K562 (cell line): Measurements from ENCODE around the gene SH3BP2. TPM values are rescaled to one million over a fixed set of nuclear protein-coding genes. Genes with fewer than 3 reads are reported as not detected.
A peak's percentile ranks its signal among the peaks of the same experiment; 100 is the strongest.

Experiments used
- ATAC-seq: fragments of 200-7000 bp; cut with Tn5 transposase; 3 replicates; pipeline ENCODE4 v1.9.1; 2020; ENCODE audit warnings: moderate library complexity
- BruUV-seq: library from RNA; stranded (reverse); fragments of 400-500 nt; replicated peaks from 2 replicates; lab custom pipeline; 2021; lab: Mats Ljungman, UMichigan
- CTCF ChIA-PET: fragments of 300-600 bp; formaldehyde crosslinking; extraction: SDS; loops from one replicate; lab custom pipeline; 2021; ENCODE audit warnings: low intra/inter-chr PET ratio; lab: Yijun Ruan, JAX
- POLR2A ChIA-PET: fragments of 300-600, 350-650 bp; sonication (Branson Sonifier 250); formaldehyde crosslinking; extraction: SDS; loops from one replicate; lab custom pipeline; 2021; ENCODE audit warnings: antibody characterized with exemption, inconsistent platforms; lab: Yijun Ruan, JAX
- DNase-seq, 4 experiments: peaks; one replicate each; pipeline versions ENCODE4 v3.0.0 to v3.0.0-alpha.2; 2011 to 2018; ENCODE audit warnings: low spot score in 3 of 4, mixed read lengths in 3 of 4; ENCODE audit errors: extremely low read depth in 1 of 4
- FAIRE-seq: peaks from 2 replicates; lab custom pipeline; 2011; peaks lifted over from hg19 to GRCh38; lab: Jason Lieb, UNC
- H2AFZ ChIP-seq: 2 replicates; pipeline ENCODE4 v1.6.0; 2011; ENCODE audit warnings: low read depth, low read length, control low read depth, inconsistent platforms
- H3K27ac ChIP-seq: fragments of 200-600 bp; 3 replicates; pipeline ENCODE4 v1.8.0; 2011; ENCODE audit warnings: low read depth, mild to moderate bottlenecking, control low read depth, inconsistent platforms, low read length, moderate library complexity, mixed read lengths; ENCODE audit errors: extremely low read depth
- H3K27me3 ChIP-seq, 2 experiments: fragments of 300-600 bp in 1 of 2; 2 replicates in 1 of 2; 3 replicates in 1 of 2; pipeline versions ENCODE4 v1.6.0 to v1.8.0; 2011; ENCODE audit warnings: inconsistent platforms in 2 of 2, low read length in 2 of 2, mild to moderate bottlenecking in 1 of 2, mixed read lengths in 1 of 2, moderate library complexity in 1 of 2; ENCODE audit not compliant: control insufficient read depth in 2 of 2, insufficient read depth in 2 of 2
- H3K36me3 ChIP-seq: fragments of 300-600 bp; 3 replicates; pipeline ENCODE4 v1.8.0; 2011; ENCODE audit warnings: mild to moderate bottlenecking, low read length, inconsistent platforms; ENCODE audit not compliant: control insufficient read depth, insufficient read depth
- H3K4me1 ChIP-seq, 2 experiments: fragments of 200-600 bp in 1 of 2; replicated peaks in 1 of 2; 2 replicates in 1 of 2; 3 replicates in 1 of 2; pipeline versions ENCODE4 v1.5.1 to v1.8.0; 2011; ENCODE audit warnings: inconsistent platforms in 2 of 2, low read length in 2 of 2, mild to moderate bottlenecking in 1 of 2, mixed read lengths in 1 of 2, moderate library complexity in 1 of 2; ENCODE audit not compliant: control insufficient read depth in 2 of 2, insufficient read depth in 2 of 2
- H3K4me2 ChIP-seq: 2 replicates; pipeline ENCODE4 v1.6.1; 2011; ENCODE audit warnings: low read length, control low read depth, inconsistent platforms, mixed read lengths; ENCODE audit not compliant: insufficient read depth
- H3K4me3 ChIP-seq: fragments of 200-600 bp; sonication (generic), shearing (Covaris generic); 2 replicates; pipeline ENCODE4 v1.5.1; 2016; ENCODE audit warnings: control low read depth, inconsistent platforms
- H3K79me2 ChIP-seq: fragments of 200-600 bp; 3 replicates; pipeline ENCODE4 v1.8.0; 2011; ENCODE audit warnings: low read length, inconsistent platforms; ENCODE audit not compliant: control insufficient read depth, insufficient read depth
- H3K9ac ChIP-seq, 2 experiments: 2 replicates each; pipeline versions ENCODE4 v1.6.0 to v1.6.1; 2011; ENCODE audit warnings: low read depth in 2 of 2, low read length in 2 of 2, control low read depth in 1 of 2, inconsistent platforms in 1 of 2, mild to moderate bottlenecking in 1 of 2, mixed read lengths in 1 of 2; ENCODE audit not compliant: insufficient read depth in 1 of 2
- H3K9me1 ChIP-seq: one replicate; pipeline ENCODE4 v1.6.0; 2011; ENCODE audit warnings: inconsistent platforms, mild to moderate bottlenecking, low read length, moderate library complexity; ENCODE audit not compliant: control insufficient read depth, insufficient read depth
- H3K9me3 ChIP-seq: replicated peaks from 2 replicates; pipeline ENCODE4 v1.5.1; 2011; ENCODE audit warnings: low read depth, low read length, inconsistent platforms; ENCODE audit not compliant: control insufficient read depth, insufficient read depth
- H4K20me1 ChIP-seq: replicated peaks from 2 replicates; pipeline ENCODE4 v1.6.1; 2011; ENCODE audit warnings: low read length, inconsistent platforms, mixed read lengths; ENCODE audit not compliant: control insufficient read depth, insufficient read depth
- CBFB ChIP-seq: sonication (generic); formaldehyde crosslinking; IDR thresholded peaks from 2 replicates; pipeline ENCODE4 v1.4.0; 2020; ENCODE audit warnings: mild to moderate bottlenecking, missing genetic modification reagents
- MYBL2 ChIP-seq, 2 experiments: fragments of 450-650 bp in 1 of 2; sonication (generic) in 1 of 2; formaldehyde crosslinking in 1 of 2; IDR thresholded peaks; 2 replicates each; pipeline versions ENCODE4 v1.6.1 to v1.8.1; 2017 to 2022; ENCODE audit warnings: borderline replicate concordance in 1 of 2, inconsistent platforms in 1 of 2, low read depth in 1 of 2, mild to moderate bottlenecking in 1 of 2, missing genetic modification reagents in 1 of 2, moderate library complexity in 1 of 2
- PCBP1 ChIP-seq: fragments of 200-400 bp; formaldehyde crosslinking; IDR thresholded peaks from 2 replicates; pipeline ENCODE4 v1.6.1; 2018; ENCODE audit warnings: mild to moderate bottlenecking, low read depth, low read length; ENCODE audit not compliant: poor library complexity, severe bottlenecking
- POLR2G ChIP-seq: fragments of 200-400 bp; formaldehyde crosslinking; IDR thresholded peaks from 2 replicates; pipeline ENCODE4 v1.6.1; 2017; ENCODE audit warnings: low read depth, mild to moderate bottlenecking, antibody characterized with exemption, low read length, moderate library complexity
- RBFOX2 ChIP-seq: fragments of 200-400 bp; formaldehyde crosslinking; IDR thresholded peaks from 2 replicates; pipeline ENCODE4 v1.6.1; 2017; ENCODE audit warnings: low read depth, mild to moderate bottlenecking, low read length, moderate library complexity
- WGBS: fragments of 100-300 bp; shearing (Covaris generic); methylation state at CpG from one replicate; pipeline ENCODE4 v1.1.6; 2016; ENCODE audit warnings: low coverage, mixed read lengths; ENCODE audit not compliant: insufficient coverage; ENCODE audit errors: missing lambda C conversion rate; 5-methylcytosine and 5-hydroxymethylcytosine counted together
- in situ Hi-C: fragments of 300-500 bp; cut with MboI; formaldehyde crosslinking; loops from 4 replicates; pipeline ENCODE4 v1.15.0; 2018; ENCODE audit warnings: inconsistent platforms, mixed read lengths
- intact Hi-C: fragments of 100-400 bp; cut with micrococcal nuclease; formaldehyde crosslinking; loops from 2 replicates; pipeline ENCODE4 v1.14.2; 2022
- polyA plus RNA-seq, 8 experiments: library from polyadenylated mRNA; depleted of rRNA in 4 of 8; stranded (reverse) in 5 of 8; unstranded in 3 of 8; fragments of >200 nt; fragmentation: Nextera tagmentation in 2 of 8; fragmentation: Illumina TruSeq in 1 of 8; extraction: Ambion mirVana in 2 of 8; extraction: Trizol in 1 of 8; gene quantifications; 2 replicates each; pipeline versions ENCODE4 v1.2.1 to v1.2.3, GENCODE V29; 2011 to 2014; ENCODE audit warnings: inconsistent platforms in 1 of 8, missing spikeins in 1 of 8
- total RNA-seq, 7 experiments: library from RNA; depleted of rRNA in 6 of 7; stranded (reverse); fragments of >200 nt in 6 of 7; fragmentation: Illumina TruSeq in 2 of 7; extraction: Trizol in 2 of 7; gene quantifications; 2 replicates each; pipeline versions ENCODE4 v1.2.1 to v1.2.3, GENCODE V29; 2011 to 2021; ENCODE audit warnings: low replicate concordance in 1 of 7
- TF ChIP-seq, protein P1 (sequence below), 3 experiments: fragments of 200-800 bp in 1 of 3; sonication (Bioruptor generic) in 1 of 3; sonication (generic) in 1 of 3; formaldehyde crosslinking in 1 of 3; IDR thresholded peaks; 2 replicates each; pipeline versions ENCODE4 v1.6.1 to v1.8.0; 2016 to 2022; ENCODE audit warnings: mild to moderate bottlenecking in 2 of 3, missing compliant biosample characterization in 2 of 3, missing genetic modification characterization in 2 of 3, missing genetic modification reagents in 1 of 3
- TF ChIP-seq, protein P2 (sequence below): fragments of 250-450 bp; sonication (Bioruptor Pico); IDR thresholded peaks from 2 replicates; pipeline ENCODE4 v1.8.0; 2021; ENCODE audit warnings: mild to moderate bottlenecking, moderate library complexity
- TF ChIP-seq, protein P3 (sequence below), 3 experiments: IDR thresholded peaks in 2 of 3; conservative IDR thresholded peaks in 1 of 3; 2 replicates each; pipeline ENCODE4 v1.5.1; 2011 to 2012; ENCODE audit warnings: low read length in 3 of 3, mild to moderate bottlenecking in 3 of 3, control low read depth in 2 of 3, improper control_type of control experiment in 1 of 3, inconsistent platforms in 1 of 3, low read depth in 1 of 3, mixed read lengths in 1 of 3, moderate library complexity in 1 of 3; ENCODE audit not compliant: insufficient read depth in 2 of 3

Gene SH3BP2
- total and polyA plus RNA-seq, 9 of the 15 experiments (the other 6 are each of a cell fraction or from before 2014, with no cell fraction given), result 0.34 to 16.0 (median 5.1) TPM

DNA sequence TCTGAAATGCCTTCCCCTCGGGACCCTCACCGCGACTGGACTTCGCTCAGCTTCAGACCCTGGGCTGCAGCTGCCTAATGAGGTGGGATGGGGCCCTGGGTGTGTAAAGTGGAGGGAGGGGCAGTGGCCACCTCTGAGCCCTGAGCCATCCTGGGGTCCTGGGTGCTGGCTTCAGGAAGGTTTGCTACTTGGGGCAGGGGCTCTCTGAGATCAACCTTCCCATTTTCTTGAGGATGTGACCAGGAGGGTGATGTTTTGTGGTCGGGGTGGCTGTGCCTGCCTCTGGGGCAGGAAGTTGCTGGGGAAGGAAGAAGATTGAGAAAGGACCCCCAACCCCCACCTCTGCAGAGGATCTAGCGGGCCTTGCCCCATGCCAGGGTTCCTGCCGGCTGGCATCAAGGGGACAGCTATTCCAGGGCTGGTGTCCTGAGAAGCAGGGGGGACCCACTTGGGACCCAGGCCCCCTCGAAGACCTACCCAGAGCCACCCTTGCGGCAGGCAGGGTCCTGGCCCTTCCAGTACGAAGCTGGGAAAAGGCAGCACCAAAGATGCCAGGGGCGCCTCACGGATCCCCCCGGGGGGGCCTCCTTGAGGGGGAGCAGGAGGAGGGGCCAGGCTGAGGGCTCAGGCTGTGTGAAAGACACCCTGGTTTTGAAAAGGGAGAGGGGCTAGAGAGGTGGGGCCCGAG, 6.5 kb downstream of the SH3BP2 start (continued):
- TF ChIP-seq MYBL2 (IDR thresholded peaks at IDR 0.05; ENCODE audit: low read depth) (no peak), MYBL2 (CRISPR knock-in tag; IDR thresholded peaks at IDR 0.05; ENCODE audit: borderline replicate concordance) (no peak)

- Histone ChIP-seq H3K4me2 (no peak overlapping the region), H3K9me3 (no peaks in the 10 kb centered on the region), H3K4me3 (no peak overlapping the region), H3K27ac (no peak overlapping the region), H3K79me2 (no peaks in the 10 kb centered on the region; the same call in 2 of the 3 replicates), H4K20me1 (no peaks in the 10 kb centered on the region), H3K27me3 (no peaks in the 10 kb centered on the region), H3K9me1 (peaks cover 2% of the 10 kb centered on the region), H3K9ac (peak overlapping the region in 1 of 2 experiments; percentile 89; a peak in 2 of 4 replicates), H2AFZ (peak overlapping the region; percentile 70; the same call in 1 of the 2 replicates), H3K36me3 (no peaks in the 10 kb centered on the region), H3K4me1 (peaks cover 17 to 86% of the 10 kb centered on the region in 2 experiments; a peak in 4 of 5 replicates)
- in situ Hi-C loops, result no loop called here
- TF ChIP-seq, protein P1, sequence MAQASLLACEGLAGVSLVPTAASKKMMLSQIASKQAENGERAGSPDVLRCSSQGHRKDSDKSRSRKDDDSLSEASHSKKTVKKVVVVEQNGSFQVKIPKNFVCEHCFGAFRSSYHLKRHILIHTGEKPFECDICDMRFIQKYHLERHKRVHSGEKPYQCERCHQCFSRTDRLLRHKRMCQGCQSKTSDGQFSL (CRISPR knock-in tag; IDR thresholded peaks at IDR 0.05), result peak; percentile 81; the same call in 1 of the 2 replicates
- TF ChIP-seq, protein P1 (tag; IDR thresholded peaks at IDR 0.05), result no peak
- peak; percentile 47 for TF ChIP-seq RBFOX2
- peak; percentile 48 for TF ChIP-seq PCBP1
- peak; percentile 1; the same call in 1 of the 2 replicates for TF ChIP-seq POLR2G
- TF ChIP-seq, protein P2, sequence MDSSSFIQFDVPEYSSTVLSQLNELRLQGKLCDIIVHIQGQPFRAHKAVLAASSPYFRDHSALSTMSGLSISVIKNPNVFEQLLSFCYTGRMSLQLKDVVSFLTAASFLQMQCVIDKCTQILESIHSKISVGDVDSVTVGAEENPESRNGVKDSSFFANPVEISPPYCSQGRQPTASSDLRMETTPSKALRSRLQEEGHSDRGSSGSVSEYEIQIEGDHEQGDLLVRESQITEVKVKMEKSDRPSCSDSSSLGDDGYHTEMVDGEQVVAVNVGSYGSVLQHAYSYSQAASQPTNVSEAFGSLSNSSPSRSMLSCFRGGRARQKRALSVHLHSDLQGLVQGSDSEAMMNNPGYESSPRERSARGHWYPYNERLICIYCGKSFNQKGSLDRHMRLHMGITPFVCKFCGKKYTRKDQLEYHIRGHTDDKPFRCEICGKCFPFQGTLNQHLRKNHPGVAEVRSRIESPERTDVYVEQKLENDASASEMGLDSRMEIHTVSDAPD (CRISPR knock-in tag), result no peak
- no peak for TF ChIP-seq CBFB (CRISPR knock-in tag)
- TF ChIP-seq, protein P3, sequence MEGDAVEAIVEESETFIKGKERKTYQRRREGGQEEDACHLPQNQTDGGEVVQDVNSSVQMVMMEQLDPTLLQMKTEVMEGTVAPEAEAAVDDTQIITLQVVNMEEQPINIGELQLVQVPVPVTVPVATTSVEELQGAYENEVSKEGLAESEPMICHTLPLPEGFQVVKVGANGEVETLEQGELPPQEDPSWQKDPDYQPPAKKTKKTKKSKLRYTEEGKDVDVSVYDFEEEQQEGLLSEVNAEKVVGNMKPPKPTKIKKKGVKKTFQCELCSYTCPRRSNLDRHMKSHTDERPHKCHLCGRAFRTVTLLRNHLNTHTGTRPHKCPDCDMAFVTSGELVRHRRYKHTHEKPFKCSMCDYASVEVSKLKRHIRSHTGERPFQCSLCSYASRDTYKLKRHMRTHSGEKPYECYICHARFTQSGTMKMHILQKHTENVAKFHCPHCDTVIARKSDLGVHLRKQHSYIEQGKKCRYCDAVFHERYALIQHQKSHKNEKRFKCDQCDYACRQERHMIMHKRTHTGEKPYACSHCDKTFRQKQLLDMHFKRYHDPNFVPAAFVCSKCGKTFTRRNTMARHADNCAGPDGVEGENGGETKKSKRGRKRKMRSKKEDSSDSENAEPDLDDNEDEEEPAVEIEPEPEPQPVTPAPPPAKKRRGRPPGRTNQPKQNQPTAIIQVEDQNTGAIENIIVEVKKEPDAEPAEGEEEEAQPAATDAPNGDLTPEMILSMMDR (IDR thresholded peaks at IDR 0.05 in 2 of 3, conservative IDR thresholded peaks at IDR 0.05 in 1 of 3; ENCODE audit: insufficient read depth in 2 of 3, low read depth in 1 of 3, low read length in 3 of 3), result 0 out of 6 replicates have a peak, but pooled peaks of 2 of the 3 experiments have one; percentile 11 to 12
- ChIA-PET POLR2A (interaction anchor here (0.7 to 1.6 kb wide), 6 partner anchors 9 to 331 kb away, joined by 3 to 5 read pairs (median 4); partner anchors contain the start of gene RNF4), CTCF (no interaction called here)
- DNase-seq, result no peak
- ATAC-seq, result no peak
- WGBS, result 85% methylated on average over 21 of the region's 23 CpGs
- intact Hi-C loops, result no loop called here
- no TSS peak for BruUV-seq
- no peak for FAIRE-seq
Measured at GRCh38 chr4:2799971-2800690, 7.2 kb downstream of the SH3BP2 start.
